Pancreas (tissue), 10 donors: ENCODE measurements around the gene THSD7A. TPM values are rescaled to one million over a fixed set of nuclear protein-coding genes. Genes with fewer than 3 reads are reported as not detected.

ENCODE experiments used
- ATAC-seq, 4 donors: fragments of 200-7000 bp; cut with Tn5 transposase; one replicate each; pipeline versions ENCODE4 v1.8.0 to v1.9.1; 2020; ENCODE audit warnings: mild to moderate bottlenecking in 4 of 4, moderate library complexity in 4 of 4
- DNase-seq, 6 donors: peaks; one replicate each; pipeline ENCODE4 v3.0.0-alpha.2; 2020
- FAIRE-seq: peaks from 2 replicates; lab custom pipeline; 2012; peaks lifted over from hg19 to GRCh38; lab: Jason Lieb, UNC
- H3K27ac ChIP-seq, 4 donors: fragments of 200-600 bp; sonication (generic); 1 replicate in 3 of 4; 2 replicates in 1 of 4; pipeline versions ENCODE4 v1.5.0 to v1.8.0; 2020
- H3K27me3 ChIP-seq, 4 donors: fragments of 200-600 bp; one replicate each; pipeline ENCODE4 v1.8.0; 2021
- H3K36me3 ChIP-seq, 3 donors: fragments of 200-600 bp; sonication (generic) in 1 of 3; one replicate each; pipeline versions ENCODE4 v1.5.0 to v1.8.0; 2020 to 2021
- H3K4me1 ChIP-seq, 3 donors: fragments of 200-600 bp; one replicate each; pipeline ENCODE4 v1.8.0; 2021
- H3K4me3 ChIP-seq, 4 donors: fragments of 200-600 bp; sonication (generic) in 2 of 4; one replicate each; pipeline versions ENCODE4 v1.5.0 to v1.8.0; 2020 to 2021
- H3K9me3 ChIP-seq, 4 donors: fragments of 200-600 bp; one replicate each; pipeline ENCODE4 v1.8.0; 2021
- WGBS, 2 donors: extraction: QIAGEN DNeasy Blood & Tissue Kit; methylation state at CpG; one replicate each; pipeline ENCODE4 v1.1.7; 2013; 5-methylcytosine and 5-hydroxymethylcytosine counted together
- intact Hi-C, 3 donors: fragments of 100-400 bp; cut with DNase I; formaldehyde crosslinking; loops; one replicate each; pipeline versions ENCODE4 v1.11.1 to v1.14.2; 2022
- polyA plus RNA-seq, 2 donors: library from polyadenylated mRNA; stranded (reverse); fragments of 200-250 nt; gene quantifications; one replicate each; pipeline ENCODE4 v1.2.3, GENCODE V29; 2013
- total RNA-seq, 6 donors: library from RNA; stranded (reverse); fragmentation: NEBNext Ultra II Directional in 4 of 6; extraction: Animal tissue kit (Norgen Biotek cat#: 25700) in 4 of 6; gene quantifications; one replicate each; pipeline versions ENCODE4 v1.2.1 to v1.2.4, GENCODE V29; 2021 to 2023
- TF ChIP-seq, protein P1 (sequence below), 4 donors: fragments of 200-600 bp; sonication (generic) in 3 of 4; IDR thresholded peaks; one replicate each; pipeline versions ENCODE4 v1.5.0 to v1.8.0; 2021; ENCODE audit warnings: antibody characterized with exemption in 4 of 4
- donor health status: healthy with polysubstance abuse.
- donor health status: DM: no; HTN: no; CAD: no; lungs with moderate emphysema.
- donor health status: DM: no; HTN: no; CAD: no.
- donor health status: control.
- donor health status: control.
- donor health status: Bipolar disorder and iron deficiency.
- donor health status: DM: yes; HTN: yes; CAD: no.
- donor health status: DM: no; HTN: no; CAD: no.
- donor health status: DM: no; HTN: no; CAD: no.
- donor health status: DM: yes; HTN: yes; CAD: no.

Gene THSD7A
- total and polyA plus RNA-seq, 8 donors: 0.30 to 3.7 (median 0.90) TPM

DNA sequence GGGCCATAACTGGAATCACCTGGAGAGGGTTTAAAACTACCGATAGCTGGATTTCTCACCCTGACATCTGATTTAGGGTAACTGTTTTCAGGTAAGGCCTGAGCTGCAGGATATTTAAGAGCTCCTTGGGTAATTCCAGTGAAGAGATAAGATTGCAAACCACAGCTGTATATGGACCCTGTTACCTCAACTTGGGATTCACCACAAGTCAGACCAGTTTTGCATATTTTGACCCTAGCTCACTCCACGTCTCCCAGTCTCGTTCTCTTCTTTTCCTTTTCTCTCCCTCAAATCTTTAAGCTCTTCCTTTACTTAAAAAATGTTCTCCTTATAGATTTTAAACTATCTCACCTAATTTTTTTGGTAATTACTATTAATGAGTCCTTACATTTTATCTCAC is 264.4 kb downstream of the THSD7A start:
- ATAC-seq (no peak), DNase-seq (no peak), FAIRE-seq (no peak)
- 92 to 94% methylated on average over 3 of the region's 3 CpGs for WGBS, 2 donors
- TF ChIP-seq, protein P1, sequence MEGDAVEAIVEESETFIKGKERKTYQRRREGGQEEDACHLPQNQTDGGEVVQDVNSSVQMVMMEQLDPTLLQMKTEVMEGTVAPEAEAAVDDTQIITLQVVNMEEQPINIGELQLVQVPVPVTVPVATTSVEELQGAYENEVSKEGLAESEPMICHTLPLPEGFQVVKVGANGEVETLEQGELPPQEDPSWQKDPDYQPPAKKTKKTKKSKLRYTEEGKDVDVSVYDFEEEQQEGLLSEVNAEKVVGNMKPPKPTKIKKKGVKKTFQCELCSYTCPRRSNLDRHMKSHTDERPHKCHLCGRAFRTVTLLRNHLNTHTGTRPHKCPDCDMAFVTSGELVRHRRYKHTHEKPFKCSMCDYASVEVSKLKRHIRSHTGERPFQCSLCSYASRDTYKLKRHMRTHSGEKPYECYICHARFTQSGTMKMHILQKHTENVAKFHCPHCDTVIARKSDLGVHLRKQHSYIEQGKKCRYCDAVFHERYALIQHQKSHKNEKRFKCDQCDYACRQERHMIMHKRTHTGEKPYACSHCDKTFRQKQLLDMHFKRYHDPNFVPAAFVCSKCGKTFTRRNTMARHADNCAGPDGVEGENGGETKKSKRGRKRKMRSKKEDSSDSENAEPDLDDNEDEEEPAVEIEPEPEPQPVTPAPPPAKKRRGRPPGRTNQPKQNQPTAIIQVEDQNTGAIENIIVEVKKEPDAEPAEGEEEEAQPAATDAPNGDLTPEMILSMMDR (IDR thresholded peaks at IDR 0.05): no peak
- Histone ChIP-seq H3K9me3 (no peaks in the 10 kb centered on the region), H3K27ac (no peak overlapping the region), H3K27me3 (no peaks in the 10 kb centered on the region), H3K4me1 (no peaks in the 10 kb centered on the region), H3K36me3 (no peaks in the 10 kb centered on the region), H3K4me3 (no peak overlapping the region)
- intact Hi-C loops: no loop called here

- DNase-seq (peak in 1 of 6 donors; percentile 21), ATAC-seq (peak; percentile 46 to 61 (median 52)), FAIRE-seq (no peak)
- Histone ChIP-seq H3K4me1 (no peaks in the 10 kb centered on the region), H3K36me3 (no peaks in the 10 kb centered on the region), H3K27me3 (no peaks in the 10 kb centered on the region), H3K4me3 (no peak overlapping the region), H3K27ac (no peak overlapping the region), H3K9me3 (no peaks in the 10 kb centered on the region)
- WGBS, 2 donors: 49 to 53% methylated on average over 2 of the region's 2 CpGs
- intact Hi-C loops: no loop called here
- TF ChIP-seq, protein P1 (IDR thresholded peaks at IDR 0.05): no peak
Observed at GRCh38 chr7:11557627-11558026, 274.4 kb downstream of the THSD7A start.

GRCh38 chr7:11552676-11553296 is 279.2 kb downstream of the THSD7A start:
- H3K36me3 ChIP-seq: no peaks in the 10 kb centered on the region
- WGBS, 2 donors: 66% methylated on average over 6 of the region's 6 CpGs
- FAIRE-seq (no peak), DNase-seq (no peak), ATAC-seq (no peak)
- TF ChIP-seq, protein P1 (IDR thresholded peaks at IDR 0.05): no peak
- H3K9me3 ChIP-seq: no peaks in the 10 kb centered on the region
- intact Hi-C loops: no loop called here
- no peaks in the 10 kb centered on the region for H3K27me3 ChIP-seq
- no peak overlapping the region for H3K27ac ChIP-seq
- H3K4me1 ChIP-seq: no peaks in the 10 kb centered on the region
- no peak overlapping the region for H3K4me3 ChIP-seq

GRCh38 chr7:11551470-11551869 is 280.5 kb downstream of the THSD7A start:
- Histone ChIP-seq H3K4me1 (no peaks in the 10 kb centered on the region), H3K27ac (no peak overlapping the region), H3K36me3 (no peaks in the 10 kb centered on the region), H3K9me3 (no peaks in the 10 kb centered on the region), H3K4me3 (no peak overlapping the region), H3K27me3 (no peaks in the 10 kb centered on the region)
- DNase-seq (no peak), FAIRE-seq (no peak), ATAC-seq (no peak)
- TF ChIP-seq, protein P1 (IDR thresholded peaks at IDR 0.05): no peak
- intact Hi-C loops: no loop called here

- DNase-seq (no peak), ATAC-seq (no peak), FAIRE-seq (no peak)
- 34 to 89% methylated on average over 1 of the region's 1 CpG for WGBS, 2 donors
- H3K27ac ChIP-seq: no peak overlapping the region
- H3K4me1 ChIP-seq: no peaks in the 10 kb centered on the region
- no peaks in the 10 kb centered on the region for H3K9me3 ChIP-seq
- no peaks in the 10 kb centered on the region for H3K27me3 ChIP-seq
- TF ChIP-seq, protein P1 (IDR thresholded peaks at IDR 0.05): no peak
- no peak overlapping the region for H3K4me3 ChIP-seq
- intact Hi-C loops: no loop called here
- H3K36me3 ChIP-seq: no peaks in the 10 kb centered on the region
Observed at GRCh38 chr7:11548532-11548931, 283.5 kb downstream of the THSD7A start.
